GM12892 (cell line): ENCODE data around the gene PRRX2.

Source experiments
- POLR2A ChIP-seq: IDR thresholded peaks from 2 replicates; pipeline ENCODE4 v1.6.1; 2011; ENCODE audit warnings: low read depth, low read length, control low read depth
- POLR2AphosphoS5 ChIP-seq: IDR thresholded peaks from 2 replicates; pipeline ENCODE4 v1.6.1; 2011; ENCODE audit warnings: low read depth, low read length, control low read depth

DNA sequence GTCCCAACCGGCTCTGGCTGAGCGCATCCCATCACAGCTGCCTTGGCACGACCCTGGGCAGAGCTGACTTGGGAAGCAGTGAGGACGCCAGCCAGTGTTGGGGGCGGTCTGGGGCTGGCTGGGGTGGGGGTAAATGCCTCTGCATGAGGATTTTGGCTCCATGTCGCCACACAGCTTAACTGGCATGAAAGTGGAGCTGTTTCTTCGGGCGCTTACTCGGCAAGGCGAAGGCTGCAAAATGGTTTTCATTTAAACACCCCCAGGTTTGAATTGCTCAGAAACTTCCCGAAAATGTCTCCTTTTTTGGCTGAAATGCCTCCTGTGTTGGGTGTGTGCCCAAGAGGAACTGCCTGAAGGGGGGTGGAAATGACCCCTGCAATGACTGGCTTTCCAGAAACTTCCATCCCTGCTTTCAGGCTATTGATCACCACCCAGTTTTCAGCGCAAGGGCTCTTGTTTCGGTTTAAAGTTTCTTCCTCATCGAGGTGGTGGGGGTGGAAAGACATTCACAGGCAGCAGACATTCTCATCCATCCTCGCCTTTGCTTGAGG lies 49.1 kb downstream of the PRRX2 start:
- TF ChIP-seq POLR2A, result no peak
- no peak for TF ChIP-seq POLR2AphosphoS5
